ENCODE measurements around the gene WNT7A.

WNT7A gene

DNA sequence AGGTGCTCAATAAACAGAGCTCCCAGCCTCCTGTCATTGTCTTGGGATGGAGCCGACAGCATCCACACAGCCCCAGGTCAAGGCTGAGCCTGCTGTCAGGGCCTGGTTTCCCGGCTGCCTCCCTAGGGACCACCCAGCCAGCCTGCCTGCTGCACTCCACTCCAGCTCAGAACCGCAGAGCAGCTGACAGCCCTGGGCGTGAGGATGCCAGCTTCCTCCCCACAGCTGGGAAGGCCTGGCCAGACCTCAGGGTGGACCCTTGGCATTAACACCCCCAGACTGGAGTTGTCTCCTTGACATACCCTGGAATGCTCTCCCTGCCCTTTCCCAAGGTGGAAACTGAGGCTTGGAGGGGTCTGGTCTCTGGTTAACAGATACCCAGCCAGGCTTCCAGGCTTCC lies 112.0 kb downstream of the WNT7A start:
- DNase-seq, result no peak

DNA sequence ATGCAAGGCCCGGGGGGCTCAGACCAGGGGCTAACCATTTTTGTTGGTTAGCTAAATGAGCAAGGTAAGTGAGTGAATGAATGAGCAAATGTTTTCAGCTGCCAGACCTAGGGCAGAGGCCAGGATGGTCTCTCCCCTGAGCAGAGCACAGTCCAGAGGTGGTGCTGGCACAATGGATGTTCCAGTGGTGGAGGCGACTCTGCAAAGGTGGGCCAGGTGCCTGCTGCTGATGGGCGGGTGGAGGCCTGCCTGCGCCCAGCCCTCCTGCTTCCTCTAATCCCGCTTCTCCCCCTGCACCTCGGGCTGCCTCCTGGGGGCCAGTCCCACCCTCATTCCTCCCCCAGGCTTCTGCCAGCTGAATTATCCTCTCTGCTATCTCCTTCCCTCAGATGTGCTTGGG lies 112.8 kb downstream of the WNT7A start:
- DNase-seq, result no peak

Measured in SHP77 treated with DMSO at 0.1 percent for 48 hours (cell line).